Fibroblast of pulmonary artery (primary cell): ENCODE data around the gene LYZ.

Experiments
- DNase-seq: peaks from one replicate; pipeline ENCODE4 v3.0.0-alpha.2; 2010; ENCODE audit warnings: low read depth
- H3K4me3 ChIP-seq: replicated peaks from 2 replicates; pipeline ENCODE4 v1.5.1; 2011; ENCODE audit warnings: low read depth, mild to moderate bottlenecking, control low read depth, low read length, moderate library complexity
- CTCF ChIP-seq: IDR thresholded peaks from 2 replicates; pipeline ENCODE4 v1.5.1; 2011; ENCODE audit warnings: mild to moderate bottlenecking, control low read depth, low read length, inconsistent platforms; ENCODE audit errors: missing control alignments

Gene LYZ

GRCh38 chr12:69350002-69350626, 1.9 kb downstream of the LYZ start:
- no peak overlapping the region for H3K4me3 ChIP-seq
- no peak for DNase-seq
- no peak for TF ChIP-seq CTCF

- no peak for DNase-seq
- TF ChIP-seq CTCF: no peak
- no peak overlapping the region for H3K4me3 ChIP-seq
Observed at GRCh38 chr12:69350777-69351176, 2.6 kb downstream of the LYZ start.

- no peak overlapping the region for H3K4me3 ChIP-seq
- no peak for TF ChIP-seq CTCF
- no peak for DNase-seq
Observed at GRCh38 chr12:69351462-69352236, 3.5 kb downstream of the LYZ start.

GRCh38 chr12:69352904-69353303, 4.7 kb downstream of the LYZ start:
- no peak overlapping the region for H3K4me3 ChIP-seq
- DNase-seq: no peak
- no peak for TF ChIP-seq CTCF

- no peak for TF ChIP-seq CTCF
- H3K4me3 ChIP-seq: no peak overlapping the region
- DNase-seq: no peak
Observed at GRCh38 chr12:69354172-69354555, 6.0 kb downstream of the LYZ start.

GRCh38 chr12:69354556-69355187, 6.5 kb downstream of the LYZ start:
- TF ChIP-seq CTCF: no peak
- no peak overlapping the region for H3K4me3 ChIP-seq
- no peak for DNase-seq
